ENCODE results near the gene DCDC1.
"Not testable (repeated sequence)": the region's sequence is repeated elsewhere in the genome, so short reads cannot be mapped to it uniquely, and the experiment has no call there.

DCDC1 gene

GRCh38 chr11:30984827-30985226, 384.7 kb downstream of the DCDC1 start:
- DNase-seq = no peak

GRCh38 chr11:30984442-30984816, 385.1 kb downstream of the DCDC1 start:
- no peak for DNase-seq

DNA sequence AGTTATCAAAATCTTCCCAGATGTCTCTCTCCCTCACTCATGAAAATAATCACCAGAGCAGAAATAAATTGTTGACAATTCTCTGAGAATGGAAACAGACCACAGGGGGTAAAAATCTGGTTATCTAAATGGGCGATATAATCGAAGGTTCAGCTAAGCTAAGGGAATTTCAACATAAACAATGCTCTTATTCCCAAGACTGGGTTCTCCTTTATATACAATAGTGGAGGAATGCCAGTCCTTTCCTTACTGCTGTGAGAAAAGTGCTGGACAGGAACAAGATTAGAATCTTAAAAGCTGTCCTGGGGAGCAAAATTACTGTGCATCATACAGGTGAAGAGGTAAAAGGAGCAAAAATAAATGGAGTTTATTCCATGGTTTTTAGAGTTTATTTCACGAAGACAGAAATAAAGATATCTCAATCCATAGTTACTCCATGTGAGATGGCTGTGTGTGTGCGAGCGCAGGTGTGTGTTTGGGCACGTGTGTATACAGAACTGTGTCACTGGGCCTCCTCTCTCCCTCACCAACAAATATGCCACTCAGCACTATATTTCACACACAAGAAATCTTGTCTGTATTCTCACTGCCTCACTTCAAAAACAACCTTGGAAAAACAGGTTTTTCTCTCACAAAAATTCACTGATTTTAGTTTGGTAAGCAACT, 385.6 kb downstream of the DCDC1 start:
- no peak for DNase-seq

GRCh38 chr11:30983143-30983542, 386.4 kb downstream of the DCDC1 start:
- no peak for DNase-seq

DNA sequence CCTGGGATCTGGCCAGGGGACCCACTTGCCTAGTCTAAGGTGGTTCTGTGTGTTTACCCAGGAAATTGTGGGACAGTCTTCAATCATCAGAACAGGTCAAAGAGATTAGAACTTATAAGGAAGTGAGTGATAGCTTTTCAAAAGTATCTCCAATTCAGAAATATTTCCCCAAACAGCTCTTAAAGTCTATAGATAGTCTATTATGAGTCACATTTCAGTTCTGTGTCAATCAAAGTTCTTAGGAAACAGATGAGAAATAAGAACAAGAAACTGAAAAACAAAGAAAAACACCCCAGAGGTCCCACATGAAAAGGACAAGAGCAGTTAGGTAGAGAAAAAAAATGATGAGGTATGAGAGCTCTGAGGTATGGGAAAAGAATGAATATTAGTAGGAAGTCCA, 402.0 kb downstream of the DCDC1 start:
- no peak for DNase-seq

DNA sequence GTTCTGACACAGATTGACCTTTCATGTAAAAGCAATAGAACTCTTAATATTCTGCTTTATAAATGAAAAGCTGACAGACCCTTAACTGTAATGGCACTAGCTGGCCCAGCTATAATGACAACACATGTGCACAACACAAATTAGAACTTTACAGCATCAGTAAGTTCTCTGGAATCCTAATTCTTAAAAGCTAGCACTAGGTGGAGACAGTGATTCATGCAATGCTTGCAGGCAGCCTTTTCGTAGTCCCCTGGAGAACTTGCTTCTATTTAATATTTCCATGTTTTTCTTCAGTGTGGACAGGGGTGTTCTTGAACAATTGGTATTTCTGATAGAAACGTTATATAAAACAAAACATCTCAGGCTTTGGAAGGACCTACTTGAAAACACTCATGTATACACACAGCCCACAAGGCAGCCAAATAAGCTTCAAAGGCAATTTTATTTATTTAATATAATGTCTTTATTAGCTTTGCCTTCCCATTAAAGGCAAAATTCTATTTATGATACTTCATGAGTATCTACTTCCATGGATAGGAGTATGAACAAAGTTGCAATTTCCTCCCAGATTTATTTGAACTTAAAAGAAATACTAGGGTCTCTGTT, 409.0 kb downstream of the DCDC1 start:
- no peak for DNase-seq

GRCh38 chr11:30956751-30957150, 412.8 kb downstream of the DCDC1 start:
- DNase-seq = no peak

DNA sequence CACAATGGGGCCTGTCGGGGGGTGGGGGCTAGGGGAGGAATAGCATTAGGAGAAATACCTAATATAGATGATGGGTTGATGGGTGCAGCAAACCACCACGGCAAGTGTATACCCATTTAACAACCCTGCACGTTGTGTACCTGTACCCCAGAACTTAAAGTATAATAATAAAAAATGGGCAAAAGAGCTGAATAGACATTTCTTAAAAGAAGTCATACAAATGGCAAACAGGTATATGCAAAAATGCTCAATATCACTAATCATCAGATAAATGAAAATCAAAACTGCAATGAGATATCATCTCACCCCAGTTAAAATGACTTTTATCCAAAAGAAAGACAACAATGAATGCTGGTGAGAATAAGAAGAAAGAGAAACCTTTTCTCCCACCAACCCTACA, 419.7 kb downstream of the DCDC1 start:
- DNase-seq = no peak

DNA sequence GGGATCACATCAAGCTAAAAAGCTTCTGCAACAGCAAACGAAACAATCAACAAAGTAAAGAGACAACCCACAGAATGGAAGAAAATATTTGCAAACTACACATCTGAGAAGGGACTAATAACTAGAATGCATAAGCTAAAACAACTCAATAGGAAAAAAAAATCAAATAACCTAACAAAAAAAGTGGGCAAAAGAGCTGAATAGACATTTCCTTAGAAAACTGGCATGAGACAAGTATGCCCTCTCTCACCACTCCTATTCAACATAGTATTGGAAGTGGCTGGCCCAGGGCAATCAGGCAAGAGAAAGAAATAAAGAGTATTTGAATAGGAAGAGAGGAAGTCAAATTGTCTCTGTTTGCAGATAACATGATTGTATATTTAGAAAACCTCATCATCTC, 421.8 kb downstream of the DCDC1 start:
- DNase-seq = not testable (repeated sequence)

GRCh38 chr11:30938810-30939209, 430.7 kb downstream of the DCDC1 start:
- no peak for DNase-seq

GRCh38 chr11:30938171-30938570, 431.4 kb downstream of the DCDC1 start:
- no peak for DNase-seq

- DNase-seq = no peak
Observed at GRCh38 chr11:30936491-30936890, 433.0 kb downstream of the DCDC1 start.

GRCh38 chr11:30935861-30936260, 433.7 kb downstream of the DCDC1 start:
- no peak for DNase-seq

DNA sequence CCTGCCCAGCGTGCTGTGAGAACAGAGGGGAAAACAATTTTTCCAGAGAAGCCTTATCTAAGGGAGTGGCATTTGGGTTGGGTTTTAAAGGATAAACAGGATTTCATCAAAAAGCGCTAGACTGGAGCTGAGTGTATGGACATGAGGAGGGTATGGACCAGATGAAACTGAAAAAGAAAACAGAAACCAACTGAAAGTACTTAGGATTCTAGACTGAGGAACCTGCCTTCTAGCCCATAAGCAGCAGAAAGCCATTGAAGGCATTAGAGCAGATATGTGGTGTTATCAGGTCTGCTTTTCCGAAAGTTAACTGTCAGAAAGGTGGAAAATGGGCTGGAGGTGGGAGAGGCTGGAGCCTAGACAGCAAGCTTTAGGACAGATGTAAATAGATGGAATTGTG, 443.4 kb downstream of the DCDC1 start:
- no peak for DNase-seq

GRCh38 chr11:30921811-30922210, 447.7 kb downstream of the DCDC1 start:
- no peak for DNase-seq

DNA sequence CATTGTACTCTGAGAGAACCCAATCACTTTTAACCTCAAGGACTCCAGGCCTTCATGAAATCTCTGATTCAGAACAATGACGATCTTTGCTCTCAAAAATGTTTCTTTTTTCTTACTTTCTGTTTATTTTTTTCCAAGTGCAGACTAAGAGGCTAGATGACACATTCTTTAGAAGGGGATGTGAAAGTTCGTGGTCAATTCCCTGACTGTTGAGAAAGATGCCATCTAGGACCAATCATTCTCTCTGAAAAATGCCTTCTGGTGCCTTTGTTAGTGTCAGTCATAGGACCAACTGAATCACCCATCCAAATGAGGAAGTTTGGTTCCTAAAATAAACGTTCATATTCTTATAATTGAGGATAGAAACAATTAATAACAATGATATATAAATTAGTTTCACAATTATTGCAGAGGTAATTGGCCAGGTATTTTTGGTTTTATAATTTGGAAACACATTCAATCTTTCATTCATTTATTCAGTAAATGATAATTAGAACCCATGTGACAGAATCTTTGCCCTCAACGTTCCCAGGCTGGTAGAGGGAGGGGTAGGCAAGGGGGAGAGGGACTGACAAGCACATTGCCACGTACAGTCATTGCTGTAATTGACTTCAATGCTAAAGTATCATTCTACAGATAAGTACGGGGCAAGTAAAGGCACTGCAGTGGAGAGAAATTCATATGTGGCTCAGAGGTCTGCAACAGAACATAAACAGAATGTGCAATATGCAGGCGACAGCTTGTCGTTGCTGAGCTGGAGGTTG, 450.0 kb downstream of the DCDC1 start:
- no peak for DNase-seq

- peak in 1 of 6 experiments; percentile 5 for DNase-seq
Observed at GRCh38 chr11:30917859-30918478, 451.6 kb downstream of the DCDC1 start.

DNA sequence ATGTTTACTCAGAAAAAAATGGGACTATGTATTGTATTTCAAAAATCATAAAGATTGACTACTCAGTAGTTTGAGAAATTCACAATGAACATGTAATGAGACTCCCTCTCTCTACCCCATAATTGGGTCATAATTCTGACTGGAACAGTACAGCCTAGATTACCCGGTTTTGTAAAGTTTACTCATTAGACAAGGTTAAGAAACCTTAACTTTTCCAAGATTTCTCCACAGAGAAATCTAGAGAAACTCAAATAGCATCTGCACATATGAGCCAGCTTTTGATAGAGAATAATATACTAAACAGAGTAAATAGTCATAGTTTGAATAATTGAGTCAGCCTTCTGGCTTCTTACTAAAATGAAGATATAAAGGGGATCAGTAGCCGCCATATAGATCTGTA, 452.3 kb downstream of the DCDC1 start:
- DNase-seq = no peak

DNA sequence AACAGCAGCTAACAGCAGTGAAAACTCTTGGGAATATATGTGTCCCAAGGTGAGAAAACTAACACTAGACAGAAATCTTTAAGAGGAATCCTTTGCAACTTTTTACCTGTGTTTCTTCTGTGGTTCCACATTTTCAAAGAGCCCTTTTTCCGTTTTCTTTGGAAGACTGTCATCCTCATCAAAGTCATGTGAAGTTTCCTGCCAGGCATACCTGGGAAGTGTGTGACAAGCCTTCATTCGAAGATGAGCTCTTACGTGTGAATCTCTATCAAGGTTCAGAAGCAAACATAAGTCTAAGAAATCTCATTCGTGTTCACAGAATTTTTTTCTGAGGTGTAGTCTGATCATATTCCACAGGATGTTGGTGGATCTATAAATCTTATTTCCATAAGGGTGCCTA, 452.8 kb downstream of the DCDC1 start:
- no peak for DNase-seq

GRCh38 chr11:30914143-30914762, 455.3 kb downstream of the DCDC1 start:
- no peak for DNase-seq

DNA sequence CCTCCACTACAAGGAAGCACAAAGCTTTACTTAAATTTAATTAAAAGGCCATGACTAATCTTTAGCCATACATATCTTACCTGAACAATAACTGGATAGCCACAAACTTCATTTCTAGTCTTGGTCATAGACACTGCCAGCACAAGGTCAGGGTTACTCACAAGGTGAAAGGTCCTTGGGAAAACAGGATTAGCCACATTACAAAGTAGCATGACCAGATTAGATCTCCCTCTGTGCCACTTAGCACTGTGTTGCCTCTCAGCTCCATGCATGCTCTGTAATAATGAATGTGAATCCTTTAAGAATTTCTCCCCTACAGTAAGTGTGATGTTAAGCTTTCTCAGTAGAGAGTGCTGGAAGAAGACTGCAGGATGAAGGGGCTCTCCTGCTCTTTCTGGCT, 458.3 kb downstream of the DCDC1 start:
- no peak for DNase-seq

- DNase-seq = no peak
Observed at GRCh38 chr11:30908857-30909256, 460.7 kb downstream of the DCDC1 start.

DNA sequence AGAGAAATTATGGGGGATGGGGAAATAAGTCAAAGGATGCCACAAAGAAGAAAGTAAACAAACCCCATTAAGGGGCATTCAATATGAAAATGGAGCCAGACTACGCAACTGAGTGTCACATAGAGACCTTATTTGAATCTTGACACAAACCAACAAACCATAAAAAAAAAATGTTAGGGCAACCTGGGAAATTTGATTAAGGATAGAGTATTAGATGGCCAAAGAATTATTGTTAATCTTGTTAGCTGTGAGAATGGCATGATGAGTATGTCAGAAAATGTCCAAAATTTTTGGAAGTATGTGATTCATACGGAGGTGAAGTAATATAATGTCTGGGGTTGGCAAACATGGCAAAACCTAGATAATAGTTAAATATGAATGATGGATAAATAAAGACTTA, 461.3 kb downstream of the DCDC1 start:
- DNase-seq = no peak
